HL-60 (cell line): ENCODE results near the gene SEPTIN2.

ENCODE experiments used
- DNase-seq, 2 experiments: peaks; one replicate each; pipeline ENCODE4 v3.0.0-alpha.2; 2010 to 2020; ENCODE audit warnings: low read depth in 1 of 2, low spot score in 1 of 2
- H3K27ac ChIP-seq: fragments of 250-450 bp; sonication (Bioruptor Pico); replicated peaks from 2 replicates; pipeline ENCODE4 v1.5.1; 2020; ENCODE audit warnings: mild to moderate bottlenecking, moderate library complexity
- H3K27me3 ChIP-seq: fragments of 250-450 bp; sonication (Bioruptor Pico); 2 replicates; pipeline ENCODE4 v1.5.1; 2021; ENCODE audit warnings: mild to moderate bottlenecking, moderate library complexity; ENCODE audit not compliant: insufficient read depth, poor library complexity, severe bottlenecking
- H3K4me3 ChIP-seq: replicated peaks from 2 replicates; pipeline ENCODE4 v1.5.1; 2011; ENCODE audit warnings: mild to moderate bottlenecking, control low read depth, low read length; ENCODE audit not compliant: insufficient read depth
- CTCF ChIP-seq: IDR thresholded peaks from one replicate; pipeline ENCODE4 v1.5.1; 2011; ENCODE audit warnings: low read length, control low read depth, inconsistent platforms; ENCODE audit not compliant: insufficient read depth
- GABPA ChIP-seq: IDR thresholded peaks from 2 replicates; pipeline ENCODE4 v1.6.1; 2012; ENCODE audit warnings: low read depth
- POLR2AphosphoS5 ChIP-seq: IDR thresholded peaks from 2 replicates; pipeline ENCODE4 v1.6.1; 2012; ENCODE audit warnings: low read depth
- SPI1 ChIP-seq: IDR thresholded peaks from 2 replicates; pipeline ENCODE4 v1.6.1; 2012; ENCODE audit warnings: low read depth, mild to moderate bottlenecking, borderline replicate concordance
- TF ChIP-seq, protein P1 (sequence below): IDR thresholded peaks from 2 replicates; pipeline ENCODE4 v1.6.1; 2012; ENCODE audit warnings: low read depth; ENCODE audit not compliant: insufficient replicate concordance

Gene SEPTIN2

GRCh38 chr2:241296767-241297166 is 19.0 kb upstream of the SEPTIN2 start:
- TF ChIP-seq, protein P1, sequence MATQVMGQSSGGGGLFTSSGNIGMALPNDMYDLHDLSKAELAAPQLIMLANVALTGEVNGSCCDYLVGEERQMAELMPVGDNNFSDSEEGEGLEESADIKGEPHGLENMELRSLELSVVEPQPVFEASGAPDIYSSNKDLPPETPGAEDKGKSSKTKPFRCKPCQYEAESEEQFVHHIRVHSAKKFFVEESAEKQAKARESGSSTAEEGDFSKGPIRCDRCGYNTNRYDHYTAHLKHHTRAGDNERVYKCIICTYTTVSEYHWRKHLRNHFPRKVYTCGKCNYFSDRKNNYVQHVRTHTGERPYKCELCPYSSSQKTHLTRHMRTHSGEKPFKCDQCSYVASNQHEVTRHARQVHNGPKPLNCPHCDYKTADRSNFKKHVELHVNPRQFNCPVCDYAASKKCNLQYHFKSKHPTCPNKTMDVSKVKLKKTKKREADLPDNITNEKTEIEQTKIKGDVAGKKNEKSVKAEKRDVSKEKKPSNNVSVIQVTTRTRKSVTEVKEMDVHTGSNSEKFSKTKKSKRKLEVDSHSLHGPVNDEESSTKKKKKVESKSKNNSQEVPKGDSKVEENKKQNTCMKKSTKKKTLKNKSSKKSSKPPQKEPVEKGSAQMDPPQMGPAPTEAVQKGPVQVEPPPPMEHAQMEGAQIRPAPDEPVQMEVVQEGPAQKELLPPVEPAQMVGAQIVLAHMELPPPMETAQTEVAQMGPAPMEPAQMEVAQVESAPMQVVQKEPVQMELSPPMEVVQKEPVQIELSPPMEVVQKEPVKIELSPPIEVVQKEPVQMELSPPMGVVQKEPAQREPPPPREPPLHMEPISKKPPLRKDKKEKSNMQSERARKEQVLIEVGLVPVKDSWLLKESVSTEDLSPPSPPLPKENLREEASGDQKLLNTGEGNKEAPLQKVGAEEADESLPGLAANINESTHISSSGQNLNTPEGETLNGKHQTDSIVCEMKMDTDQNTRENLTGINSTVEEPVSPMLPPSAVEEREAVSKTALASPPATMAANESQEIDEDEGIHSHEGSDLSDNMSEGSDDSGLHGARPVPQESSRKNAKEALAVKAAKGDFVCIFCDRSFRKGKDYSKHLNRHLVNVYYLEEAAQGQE = no peak
- TF ChIP-seq SPI1 (no peak), POLR2AphosphoS5 (no peak), GABPA (no peak), CTCF (no peak)
- no peaks in the 10 kb centered on the region for H3K27me3 ChIP-seq

DNA sequence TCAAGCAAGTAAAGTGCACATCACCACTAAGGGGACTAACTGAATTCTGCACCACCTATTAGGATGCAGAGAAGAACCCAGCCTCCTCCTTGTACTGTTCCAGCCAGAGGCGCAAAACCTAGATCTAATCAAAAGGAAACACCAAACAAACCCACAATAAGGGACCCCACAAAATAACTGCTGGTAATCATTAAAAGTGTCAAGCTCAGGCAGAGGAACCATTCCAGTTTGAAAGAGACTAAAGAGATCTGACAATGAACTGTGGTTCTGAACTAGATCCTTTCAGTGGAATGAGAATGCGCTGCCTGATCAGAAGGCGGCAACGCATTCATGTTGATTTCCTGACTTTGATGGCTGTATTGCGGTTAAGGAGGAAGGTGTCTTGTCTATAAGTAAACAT is 17.1 kb upstream of the SEPTIN2 start:
- no peak for DNase-seq
- TF ChIP-seq POLR2AphosphoS5 (no peak), GABPA (no peak), CTCF (no peak), SPI1 (no peak)
- TF ChIP-seq, protein P1 = no peak
- Histone ChIP-seq H3K4me3 (no peak overlapping the region), H3K27ac (no peak overlapping the region), H3K27me3 (no peaks in the 10 kb centered on the region)

More at GRCh38 chr2:241296767-241297166, 19.0 kb upstream of the SEPTIN2 start:
- Histone ChIP-seq H3K4me3 (no peak overlapping the region), H3K27ac (no peak overlapping the region)
- no peak for DNase-seq

GRCh38 chr2:241300000-241300399 is 15.7 kb upstream of the SEPTIN2 start:
- H3K27me3 ChIP-seq = no peaks in the 10 kb centered on the region
- no peak for DNase-seq
- H3K27ac ChIP-seq = no peak overlapping the region
- TF ChIP-seq, protein P1 = no peak
- TF ChIP-seq POLR2AphosphoS5 (no peak), GABPA (no peak), SPI1 (no peak), CTCF (no peak)
- H3K4me3 ChIP-seq = no peak overlapping the region
